ENCODE measurements around the gene EXOC1. TPM values are rescaled to one million over a fixed set of nuclear protein-coding genes. Genes with fewer than 3 reads are reported as not detected.
"Not testable (repeated sequence)": the region's sequence is repeated elsewhere in the genome, so short reads cannot be mapped to it uniquely, and the experiment has no call there.

The EXOC1 gene
- total RNA-seq, 1 donor from 2014 or later, result 33.3 TPM

DNA sequence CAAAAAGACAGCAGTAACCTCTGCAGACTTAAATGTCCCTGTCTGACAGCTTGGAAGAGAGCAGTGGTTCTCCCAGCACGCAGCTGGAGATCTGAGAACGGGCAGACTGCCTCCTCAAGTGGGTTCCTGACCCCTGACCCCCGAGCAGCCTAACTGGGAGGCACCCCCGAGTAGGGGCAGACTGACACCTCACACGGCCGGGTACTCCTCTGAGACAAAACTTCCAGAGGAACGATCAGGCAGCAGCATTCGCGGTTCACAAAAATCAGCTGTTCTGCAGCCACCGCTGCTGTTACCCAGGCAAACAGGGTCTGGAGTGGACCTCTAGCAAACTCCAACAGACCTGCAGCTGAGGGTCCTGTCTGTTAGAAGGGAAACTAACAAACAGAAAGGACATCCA, 11.1 kb upstream of the EXOC1 start:
- not testable (repeated sequence) for H3K27ac ChIP-seq (ENCODE audit: low read depth, low read length); H3K4me1 Mint-ChIP-seq (ENCODE audit: low read depth, unreplicated experiment); H3K4me2 ChIP-seq (ENCODE audit: low read length); H3K4me3 Mint-ChIP-seq (ENCODE audit: unreplicated experiment); FAIRE-seq; DNase-seq (ENCODE audit: low read depth); H3K4me1 ChIP-seq (ENCODE audit: insufficient read depth, low read length); H3K79me2 ChIP-seq (ENCODE audit: insufficient read depth, low read length); H4K20me1 ChIP-seq (ENCODE audit: insufficient read depth, low read length); H3K27ac Mint-ChIP-seq (ENCODE audit: unreplicated experiment); H3K9me3 ChIP-seq (ENCODE audit: insufficient read depth, low read depth, low read length); H3K27me3 ChIP-seq (ENCODE audit: insufficient read depth, low read length); H3K27me3 Mint-ChIP-seq (ENCODE audit: low read depth, unreplicated experiment); H3K4me3 ChIP-seq (ENCODE audit: insufficient read depth, low read depth, low read length); H3K36me3 Mint-ChIP-seq (ENCODE audit: low read depth, unreplicated experiment); H3K9me3 Mint-ChIP-seq (ENCODE audit: unreplicated experiment); H3K36me3 ChIP-seq (ENCODE audit: insufficient read depth, low read length); H2AFZ ChIP-seq (ENCODE audit: low read depth, low read length); H3K9ac ChIP-seq (ENCODE audit: low read length)

DNA sequence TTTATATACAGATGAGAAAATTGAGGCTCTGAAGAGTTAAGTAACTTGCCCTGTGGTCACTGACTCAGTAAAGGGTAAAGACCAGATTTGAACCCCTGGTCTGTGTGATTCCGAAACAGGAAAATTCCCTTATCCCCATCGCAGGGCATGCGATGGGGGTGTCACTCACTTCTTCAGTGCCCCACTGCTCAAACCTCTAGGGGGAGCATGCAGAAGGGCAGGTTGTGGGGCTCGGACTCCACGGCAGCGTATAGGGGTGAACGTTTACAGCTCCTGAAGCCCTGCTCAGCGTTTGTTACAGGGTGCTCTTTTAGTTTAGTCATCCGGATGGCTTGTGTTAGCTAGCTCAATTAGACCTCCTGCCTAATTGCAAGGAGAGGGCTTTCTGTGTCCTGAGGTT, 3.7 kb upstream of the EXOC1 start:
- Histone ChIP-seq H3K4me3 (ENCODE audit: insufficient read depth, low read depth, low read length) (no peak overlapping the region), H3K9me3 (ENCODE audit: insufficient read depth, low read depth, low read length) (no peaks in the 10 kb centered on the region), H3K27ac (ENCODE audit: low read depth, low read length) (no peak overlapping the region), H4K20me1 (ENCODE audit: insufficient read depth, low read length) (peaks cover under 1% of the 10 kb centered on the region), H3K4me2 (ENCODE audit: low read length) (no peak overlapping the region), H3K27me3 (ENCODE audit: insufficient read depth, low read length) (peaks cover 5% of the 10 kb centered on the region), H3K9ac (ENCODE audit: low read length) (no peak overlapping the region), H3K4me1 (ENCODE audit: insufficient read depth, low read length) (peaks cover 3% of the 10 kb centered on the region), H3K36me3 (ENCODE audit: insufficient read depth, low read length) (no peaks in the 10 kb centered on the region), H3K79me2 (ENCODE audit: insufficient read depth, low read length) (peaks cover 10% of the 10 kb centered on the region), H2AFZ (ENCODE audit: low read depth, low read length) (no peak overlapping the region)
- no peaks in the 10 kb centered on the region for H3K9me3 Mint-ChIP-seq (ENCODE audit: unreplicated experiment)
- TF ChIP-seq EZH2 (IDR thresholded peaks at IDR 0.05; ENCODE audit: insufficient read depth, low read length), result no peak
- TF ChIP-seq, protein P1, sequence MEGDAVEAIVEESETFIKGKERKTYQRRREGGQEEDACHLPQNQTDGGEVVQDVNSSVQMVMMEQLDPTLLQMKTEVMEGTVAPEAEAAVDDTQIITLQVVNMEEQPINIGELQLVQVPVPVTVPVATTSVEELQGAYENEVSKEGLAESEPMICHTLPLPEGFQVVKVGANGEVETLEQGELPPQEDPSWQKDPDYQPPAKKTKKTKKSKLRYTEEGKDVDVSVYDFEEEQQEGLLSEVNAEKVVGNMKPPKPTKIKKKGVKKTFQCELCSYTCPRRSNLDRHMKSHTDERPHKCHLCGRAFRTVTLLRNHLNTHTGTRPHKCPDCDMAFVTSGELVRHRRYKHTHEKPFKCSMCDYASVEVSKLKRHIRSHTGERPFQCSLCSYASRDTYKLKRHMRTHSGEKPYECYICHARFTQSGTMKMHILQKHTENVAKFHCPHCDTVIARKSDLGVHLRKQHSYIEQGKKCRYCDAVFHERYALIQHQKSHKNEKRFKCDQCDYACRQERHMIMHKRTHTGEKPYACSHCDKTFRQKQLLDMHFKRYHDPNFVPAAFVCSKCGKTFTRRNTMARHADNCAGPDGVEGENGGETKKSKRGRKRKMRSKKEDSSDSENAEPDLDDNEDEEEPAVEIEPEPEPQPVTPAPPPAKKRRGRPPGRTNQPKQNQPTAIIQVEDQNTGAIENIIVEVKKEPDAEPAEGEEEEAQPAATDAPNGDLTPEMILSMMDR (IDR thresholded peaks at IDR 0.05; ENCODE audit: insufficient read depth, low read depth, low read length), result no peak
- no peak for DNase-seq (ENCODE audit: low read depth)
- no peaks in the 10 kb centered on the region for H3K27me3 Mint-ChIP-seq (ENCODE audit: low read depth, unreplicated experiment)
- no peaks in the 10 kb centered on the region for H3K36me3 Mint-ChIP-seq (ENCODE audit: low read depth, unreplicated experiment)
- no peak overlapping the region for H3K4me3 Mint-ChIP-seq (ENCODE audit: unreplicated experiment)
- no peaks in the 10 kb centered on the region for H3K4me1 Mint-ChIP-seq (ENCODE audit: low read depth, unreplicated experiment)
- H3K27ac Mint-ChIP-seq (ENCODE audit: unreplicated experiment), result no peak overlapping the region
- FAIRE-seq, result no peak

DNA sequence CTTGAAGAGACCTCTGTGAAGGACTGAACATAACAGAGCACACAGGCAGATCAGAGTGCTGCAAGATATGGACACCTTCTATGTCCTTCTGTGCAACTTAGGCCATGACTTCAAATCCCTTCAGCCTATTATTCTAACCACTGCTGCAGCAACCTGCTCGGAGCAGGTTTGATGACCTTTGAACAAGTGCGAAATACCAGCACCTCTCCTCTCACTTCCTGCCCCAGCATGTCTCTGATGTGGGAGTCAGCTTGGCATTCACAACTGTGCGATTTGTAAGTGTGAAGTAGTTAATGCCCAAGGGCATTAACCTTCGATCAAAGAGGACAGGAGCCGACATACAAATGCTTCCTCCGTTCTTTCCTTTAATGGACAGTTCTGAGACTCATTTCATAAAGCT, 1.6 kb upstream of the EXOC1 start:
- Histone ChIP-seq H3K27me3 (ENCODE audit: insufficient read depth, low read length) (peaks cover 5% of the 10 kb centered on the region), H3K9me3 (ENCODE audit: insufficient read depth, low read depth, low read length) (no peaks in the 10 kb centered on the region), H3K79me2 (ENCODE audit: insufficient read depth, low read length) (peaks cover 32% of the 10 kb centered on the region), H3K4me3 (ENCODE audit: insufficient read depth, low read depth, low read length) (no peak overlapping the region), H3K4me2 (ENCODE audit: low read length) (no peak overlapping the region), H4K20me1 (ENCODE audit: insufficient read depth, low read length) (peaks cover 9% of the 10 kb centered on the region), H3K4me1 (ENCODE audit: insufficient read depth, low read length) (peaks cover 3% of the 10 kb centered on the region), H3K36me3 (ENCODE audit: insufficient read depth, low read length) (no peaks in the 10 kb centered on the region), H2AFZ (ENCODE audit: low read depth, low read length) (no peak overlapping the region), H3K9ac (ENCODE audit: low read length) (no peak overlapping the region), H3K27ac (ENCODE audit: low read depth, low read length) (no peak overlapping the region)
- Mint-ChIP-seq H3K9me3 (ENCODE audit: unreplicated experiment) (no peaks in the 10 kb centered on the region), H3K27ac (ENCODE audit: unreplicated experiment) (no peak overlapping the region), H3K27me3 (ENCODE audit: low read depth, unreplicated experiment) (no peaks in the 10 kb centered on the region), H3K4me1 (ENCODE audit: low read depth, unreplicated experiment) (no peaks in the 10 kb centered on the region), H3K4me3 (ENCODE audit: unreplicated experiment) (no peak overlapping the region), H3K36me3 (ENCODE audit: low read depth, unreplicated experiment) (no peaks in the 10 kb centered on the region)
- DNase-seq (ENCODE audit: low read depth), result no peak
- no peak for TF ChIP-seq EZH2 (IDR thresholded peaks at IDR 0.05; ENCODE audit: insufficient read depth, low read length)
- TF ChIP-seq, protein P1 (IDR thresholded peaks at IDR 0.05; ENCODE audit: insufficient read depth, low read depth, low read length), result no peak
- FAIRE-seq, result no peak
